Right atrium auricular region (tissue), 2 donors: ENCODE results near the gene C1orf116. TPM values are rescaled to one million over a fixed set of nuclear protein-coding genes. Genes with fewer than 3 reads are reported as not detected.

Experiments used
- DNase-seq: peaks from one replicate; pipeline ENCODE4 v3.0.0-alpha.2; 2019; ENCODE audit warnings: low spot score
- H3K27ac ChIP-seq, 2 donors: fragments of 200-600 bp; sonication (generic); 1 replicate in 1 of 2; 2 replicates in 1 of 2; pipeline ENCODE4 v1.5.1; 2016 to 2019
- H3K27me3 ChIP-seq, 2 donors: fragments of 200-600 bp; sonication (generic); one replicate each; pipeline versions ENCODE4 v1.5.1 to v1.6.0; 2017 to 2019
- H3K36me3 ChIP-seq: fragments of 200-600 bp; sonication (generic); one replicate; pipeline ENCODE4 v1.5.1; 2016
- H3K4me1 ChIP-seq, 2 donors: fragments of 200-600 bp; sonication (generic); one replicate each; pipeline versions ENCODE4 v1.5.1 to v1.6.0; 2017 to 2019
- H3K4me3 ChIP-seq, 2 donors: fragments of 200-600 bp; sonication (generic); 1 replicate in 1 of 2; 2 replicates in 1 of 2; pipeline ENCODE4 v1.5.1; 2017 to 2019; ENCODE audit warnings: mild to moderate bottlenecking in 1 of 2, moderate library complexity in 1 of 2
- H3K9me3 ChIP-seq, 2 donors: fragments of 200-600 bp; sonication (generic); one replicate each; pipeline ENCODE4 v1.5.1; 2019
- total RNA-seq, 2 donors: library from RNA; depleted of rRNA; stranded (reverse); fragments of >200 nt; gene quantifications; one replicate each; pipeline ENCODE4 v1.1.0, GENCODE V29; 2016
- TF ChIP-seq, protein P1 (sequence below), 2 donors: fragments of 200-600 bp; sonication (generic); IDR thresholded peaks; one replicate each; pipeline ENCODE4 v1.5.1; 2019; ENCODE audit warnings: antibody characterized with exemption in 2 of 2

The C1orf116 gene
- total RNA-seq, 2 donors from 2014 or later: 0.07 to 0.35 TPM

DNA sequence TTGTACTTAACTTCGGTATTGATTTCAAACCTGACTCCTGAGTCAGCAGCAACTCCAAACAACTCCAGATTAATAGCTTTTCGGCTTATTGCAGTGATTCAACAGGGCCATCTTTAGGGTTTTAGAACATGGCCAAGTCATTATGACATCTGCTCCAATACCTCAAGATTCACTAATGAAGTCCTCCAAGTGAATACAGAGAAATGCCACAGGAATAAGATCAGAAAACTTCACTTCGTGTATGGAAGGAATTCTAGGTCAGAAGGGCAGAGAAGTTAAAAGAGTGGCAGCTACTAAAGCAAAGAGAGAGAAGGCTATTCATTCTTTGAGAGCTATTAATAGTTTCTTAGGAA is 7.6 kb upstream of the C1orf116 start:
- Histone ChIP-seq H3K4me3 (no peak overlapping the region), H3K27me3 (no peaks in the 10 kb centered on the region), H3K27ac (peak overlapping the region in 1 of 2 donors; percentile 27), H3K9me3 (no peaks in the 10 kb centered on the region), H3K4me1 (peaks cover 0 to 7% of the 10 kb centered on the region in 2 donors), H3K36me3 (no peaks in the 10 kb centered on the region)
- TF ChIP-seq, protein P1, sequence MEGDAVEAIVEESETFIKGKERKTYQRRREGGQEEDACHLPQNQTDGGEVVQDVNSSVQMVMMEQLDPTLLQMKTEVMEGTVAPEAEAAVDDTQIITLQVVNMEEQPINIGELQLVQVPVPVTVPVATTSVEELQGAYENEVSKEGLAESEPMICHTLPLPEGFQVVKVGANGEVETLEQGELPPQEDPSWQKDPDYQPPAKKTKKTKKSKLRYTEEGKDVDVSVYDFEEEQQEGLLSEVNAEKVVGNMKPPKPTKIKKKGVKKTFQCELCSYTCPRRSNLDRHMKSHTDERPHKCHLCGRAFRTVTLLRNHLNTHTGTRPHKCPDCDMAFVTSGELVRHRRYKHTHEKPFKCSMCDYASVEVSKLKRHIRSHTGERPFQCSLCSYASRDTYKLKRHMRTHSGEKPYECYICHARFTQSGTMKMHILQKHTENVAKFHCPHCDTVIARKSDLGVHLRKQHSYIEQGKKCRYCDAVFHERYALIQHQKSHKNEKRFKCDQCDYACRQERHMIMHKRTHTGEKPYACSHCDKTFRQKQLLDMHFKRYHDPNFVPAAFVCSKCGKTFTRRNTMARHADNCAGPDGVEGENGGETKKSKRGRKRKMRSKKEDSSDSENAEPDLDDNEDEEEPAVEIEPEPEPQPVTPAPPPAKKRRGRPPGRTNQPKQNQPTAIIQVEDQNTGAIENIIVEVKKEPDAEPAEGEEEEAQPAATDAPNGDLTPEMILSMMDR (IDR thresholded peaks at IDR 0.05): no peak
- no peak for DNase-seq

DNA sequence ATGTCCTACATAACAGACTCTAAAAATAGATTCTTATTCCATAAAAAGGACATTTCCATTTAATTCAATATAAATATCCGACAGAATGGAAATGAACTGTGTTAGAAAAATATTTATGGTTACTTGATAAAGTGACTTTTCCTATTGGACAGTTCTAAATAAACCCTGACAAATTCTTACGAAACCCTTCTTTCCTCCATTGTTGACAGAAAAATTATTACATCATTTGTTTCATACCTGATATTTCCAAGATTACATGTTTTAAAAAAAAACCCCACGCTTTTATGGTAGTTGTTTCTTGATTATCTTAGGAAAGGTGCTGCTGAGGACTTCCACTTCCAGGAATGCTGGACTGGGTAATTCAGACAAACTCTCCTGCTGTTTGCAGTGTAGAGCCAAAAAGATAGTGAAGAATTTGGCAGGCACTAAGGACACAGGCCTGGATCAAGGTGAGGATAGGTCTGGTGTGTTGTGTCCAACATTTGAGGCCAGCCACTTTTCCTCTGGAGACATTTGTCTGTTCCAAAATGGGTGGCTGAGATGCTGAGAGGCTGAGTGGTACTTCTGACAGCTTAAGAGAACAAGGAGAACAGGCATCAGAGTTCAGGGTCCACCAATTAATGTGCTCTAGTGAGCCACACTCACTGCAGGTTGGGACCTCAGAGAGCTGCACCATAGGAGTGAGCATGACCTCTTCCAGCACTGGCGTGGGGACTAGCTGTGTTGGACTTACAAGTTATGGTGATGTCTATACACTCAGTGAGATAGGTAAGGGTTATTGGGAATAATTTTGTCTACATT is 7.0 kb upstream of the C1orf116 start:
- Histone ChIP-seq H3K4me1 (peaks cover 0 to under 1% of the 10 kb centered on the region in 2 donors), H3K36me3 (no peaks in the 10 kb centered on the region), H3K27ac (peak overlapping the region in 1 of 2 donors; percentile 27), H3K9me3 (no peaks in the 10 kb centered on the region), H3K27me3 (no peaks in the 10 kb centered on the region), H3K4me3 (no peak overlapping the region)
- no peak for DNase-seq
- TF ChIP-seq, protein P1 (IDR thresholded peaks at IDR 0.05): no peak

DNA sequence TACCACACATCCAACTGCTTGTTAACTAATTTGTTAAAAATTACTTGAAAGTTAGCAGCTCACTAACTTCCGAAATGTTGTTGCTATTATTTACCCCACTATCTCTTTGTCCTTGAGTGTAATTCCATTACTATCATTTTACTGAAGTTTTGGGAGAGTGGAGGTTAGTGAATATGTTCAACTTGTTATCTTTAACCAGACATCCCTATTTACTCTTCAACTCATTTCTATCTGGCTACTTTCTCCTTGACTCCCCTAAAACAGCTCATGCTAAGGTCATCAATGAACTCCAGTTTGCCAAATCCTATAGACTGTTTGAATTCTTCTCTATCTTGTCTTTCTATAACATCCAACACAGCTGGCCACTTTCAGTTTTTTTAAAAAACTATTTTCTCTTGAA is 4.3 kb upstream of the C1orf116 start:
- Histone ChIP-seq H3K36me3 (no peaks in the 10 kb centered on the region), H3K27me3 (no peaks in the 10 kb centered on the region), H3K27ac (no peak overlapping the region), H3K4me3 (no peak overlapping the region), H3K4me1 (no peaks in the 10 kb centered on the region), H3K9me3 (no peaks in the 10 kb centered on the region)
- no peak for DNase-seq
- TF ChIP-seq, protein P1 (IDR thresholded peaks at IDR 0.05): no peak

DNA sequence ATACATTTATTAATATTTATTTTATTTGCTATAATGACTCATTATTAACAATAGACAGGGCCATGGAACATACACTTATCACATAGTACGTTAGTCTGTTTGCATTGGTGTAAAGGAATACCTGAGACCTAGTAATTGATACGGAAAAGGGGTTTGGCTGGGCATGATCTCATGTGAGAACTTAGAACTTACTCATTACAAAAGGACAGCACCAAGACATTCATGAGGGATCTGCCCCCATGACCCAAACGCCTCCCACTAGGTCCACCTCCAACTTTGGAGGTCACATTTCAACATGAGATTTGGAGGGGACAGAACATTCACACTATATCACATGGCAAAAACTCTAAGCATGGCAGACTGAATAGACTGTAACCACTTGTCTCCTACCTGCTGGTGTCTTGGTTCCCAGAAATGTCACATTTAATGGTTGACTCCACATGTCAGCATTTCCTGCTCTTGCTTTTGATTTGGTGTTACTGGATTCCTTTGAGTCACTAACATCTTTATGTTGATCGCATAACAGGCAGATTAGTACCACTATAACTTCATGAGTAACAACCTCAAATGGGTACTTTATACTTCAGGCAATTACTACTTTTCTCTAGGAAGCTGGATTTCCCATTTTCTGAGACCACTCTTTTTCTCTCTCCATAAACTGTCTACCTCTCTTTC is 3.5 kb upstream of the C1orf116 start:
- TF ChIP-seq, protein P1 (IDR thresholded peaks at IDR 0.05): no peak
- Histone ChIP-seq H3K27me3 (no peaks in the 10 kb centered on the region), H3K9me3 (no peaks in the 10 kb centered on the region), H3K4me1 (no peaks in the 10 kb centered on the region), H3K36me3 (no peaks in the 10 kb centered on the region), H3K4me3 (no peak overlapping the region), H3K27ac (no peak overlapping the region)
- no peak for DNase-seq

DNA sequence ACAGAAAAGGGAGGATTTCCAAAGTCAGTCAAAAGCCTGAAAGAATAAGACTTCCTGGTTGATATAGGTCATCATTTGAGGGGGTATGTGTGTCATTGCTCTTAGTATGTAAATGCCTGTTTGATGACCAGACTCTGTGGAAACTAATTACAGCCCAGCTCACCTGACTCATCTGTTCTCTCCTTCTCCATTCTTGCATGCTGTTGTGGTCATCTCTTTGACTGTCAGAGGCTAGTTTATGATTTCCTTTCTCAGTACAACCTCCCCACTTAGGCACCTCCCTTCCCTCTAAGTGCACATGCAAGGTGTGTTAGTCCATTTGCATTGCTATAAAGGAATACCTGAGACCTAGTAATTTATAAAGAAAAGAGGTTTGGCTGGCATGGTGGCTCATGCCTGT is 2.4 kb upstream of the C1orf116 start:
- Histone ChIP-seq H3K36me3 (no peaks in the 10 kb centered on the region), H3K4me3 (no peak overlapping the region)
- TF ChIP-seq, protein P1 (IDR thresholded peaks at IDR 0.05): no peak

More for the DNA sequence above, 2.4 kb upstream of the C1orf116 start:
- no peaks in the 10 kb centered on the region for H3K4me1 ChIP-seq
- H3K27ac ChIP-seq: no peak overlapping the region
- H3K27me3 ChIP-seq: no peaks in the 10 kb centered on the region
- DNase-seq: no peak
- no peaks in the 10 kb centered on the region for H3K9me3 ChIP-seq
